Right ventricle myocardium superior (tissue), 1 donor: Measurements from ENCODE around the gene PIK3C3. TPM values are rescaled to one million over a fixed set of nuclear protein-coding genes. Genes with fewer than 3 reads are reported as not detected.
"Not testable (repeated sequence)": the region's sequence is repeated elsewhere in the genome, so short reads cannot be mapped to it uniquely, and the experiment has no call there.

Source experiments
- ATAC-seq: fragments of 200-7000 bp; cut with Tn5 transposase; one replicate; pipeline ENCODE4 v1.9.1; 2020; ENCODE audit warnings: mild to moderate bottlenecking; ENCODE audit not compliant: poor library complexity
- DNase-seq: peaks from one replicate; pipeline ENCODE4 v3.0.0-alpha.2; 2020
- intact Hi-C: fragments of 100-400 bp; cut with DNase I; formaldehyde crosslinking; loops from one replicate; pipeline ENCODE4 v1.11.2; 2022
- total RNA-seq: library from RNA; stranded (reverse); fragmentation: NEBNext Ultra II Directional; extraction: Animal tissue kit (Norgen Biotek cat#: 25700); gene quantifications from one replicate; pipeline ENCODE4 v1.2.1, GENCODE V29; 2021
- donor health status: DM: no; HTN: yes; CAD: no; lungs with severe emphysema.

PIK3C3 gene
- total RNA-seq, 1 donor from 2014 or later: 26.5 TPM

DNA sequence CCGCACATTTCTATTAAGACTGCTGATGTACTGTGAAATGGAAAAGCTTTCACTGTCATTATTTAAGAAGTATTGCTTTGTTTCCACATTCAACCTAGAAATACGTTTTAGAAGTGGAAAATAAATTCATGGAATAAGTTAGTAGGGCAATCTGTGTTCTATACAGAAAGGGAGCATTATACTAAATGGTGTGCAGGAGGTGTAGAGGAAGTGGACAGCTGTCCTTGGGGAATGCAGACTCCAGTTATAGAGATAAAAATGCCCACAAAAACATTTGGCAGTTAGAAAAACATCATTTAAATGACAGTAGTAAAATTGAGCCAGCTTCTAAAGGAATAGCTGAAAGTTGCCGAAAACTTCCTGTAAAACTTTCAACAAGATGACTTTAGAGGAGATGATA is 46.8 kb downstream of the PIK3C3 start:
- no peak for DNase-seq
- intact Hi-C loops: no loop called here
- ATAC-seq: no peak

- intact Hi-C loops: no loop called here
- ATAC-seq: no peak
- no peak for DNase-seq
Observed at GRCh38 chr18:42004653-42005052, 49.6 kb downstream of the PIK3C3 start.

GRCh38 chr18:42005782-42006181 is 50.7 kb downstream of the PIK3C3 start:
- DNase-seq: no peak
- intact Hi-C loops: no loop called here
- no peak for ATAC-seq

DNA sequence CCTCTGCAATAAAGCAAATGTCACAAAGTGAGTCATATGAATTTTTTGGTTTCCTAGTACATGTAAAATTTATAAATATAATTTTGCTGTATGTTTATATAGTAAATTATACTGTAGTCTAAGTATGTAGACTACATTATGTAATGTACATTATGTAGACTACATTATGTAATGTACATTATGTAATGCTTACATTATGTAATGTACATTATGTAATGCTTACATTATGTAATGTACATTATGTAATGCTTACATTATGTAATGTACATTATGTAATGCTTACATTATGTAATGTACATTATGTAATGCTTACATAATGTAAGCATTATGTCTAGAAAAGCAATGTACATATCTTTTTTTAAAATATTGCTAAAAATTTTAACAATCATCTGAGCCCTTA is 54.4 kb downstream of the PIK3C3 start:
- DNase-seq, intact Hi-C loops, ATAC-seq: not testable (repeated sequence)

DNA sequence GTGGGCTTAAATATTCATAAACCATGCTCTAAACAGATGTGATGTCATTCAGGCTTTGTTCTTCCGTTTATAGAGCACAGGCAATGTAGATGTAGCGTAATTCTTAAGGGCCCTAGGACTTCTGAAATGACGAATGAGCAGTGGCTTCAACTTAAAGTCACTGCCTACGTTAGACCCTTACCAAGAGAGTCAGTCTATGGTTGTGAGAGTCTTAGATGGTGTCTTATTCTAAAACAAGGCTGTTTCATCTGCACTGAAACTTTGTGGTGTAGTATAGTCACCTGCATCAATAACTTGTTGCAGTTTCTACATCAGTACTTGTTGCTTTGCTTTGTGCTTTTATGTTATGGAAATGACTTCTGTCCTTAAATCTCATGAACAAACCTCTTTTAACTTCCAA is 56.0 kb downstream of the PIK3C3 start:
- no peak for ATAC-seq
- intact Hi-C loops: no loop called here
- DNase-seq: no peak

DNA sequence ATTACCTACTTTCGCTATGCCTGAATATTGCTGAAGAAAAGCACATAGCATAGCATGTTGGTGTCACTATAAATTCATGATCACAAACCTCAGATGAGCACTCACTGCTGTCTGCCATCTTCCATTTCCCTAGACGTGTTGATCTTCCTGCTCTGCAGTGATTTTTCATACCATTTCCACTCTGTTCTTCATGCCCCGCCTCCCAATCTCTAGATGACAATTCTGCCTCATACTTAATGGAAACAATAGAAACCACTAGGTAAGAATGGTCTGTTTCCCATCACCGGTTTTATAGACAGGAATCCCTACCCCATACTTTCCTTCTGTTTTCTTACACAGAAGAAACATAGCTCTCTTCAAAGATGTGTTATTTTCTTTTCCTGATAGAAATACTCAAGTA is 63.8 kb downstream of the PIK3C3 start:
- ATAC-seq (no peak), DNase-seq (no peak)
- intact Hi-C loops: no loop called here

DNA sequence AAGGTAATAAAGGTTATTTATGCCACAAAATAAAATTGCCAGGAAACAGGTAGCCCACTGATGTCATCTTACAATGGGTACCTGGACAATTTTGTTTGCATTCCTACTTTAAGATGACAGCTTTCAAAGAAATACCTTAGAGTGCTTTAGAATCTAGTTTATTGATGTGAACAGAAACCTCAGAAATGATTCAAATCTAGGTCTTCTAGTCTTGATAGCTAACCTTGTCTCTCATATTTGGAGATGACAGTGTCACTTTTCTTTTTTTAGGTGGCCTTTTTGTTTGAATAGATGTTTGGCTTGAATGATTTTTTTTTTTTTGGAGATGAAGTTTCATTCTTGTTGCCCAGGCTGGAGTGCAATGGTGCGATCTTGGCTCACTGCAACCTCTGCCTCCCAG is 69.1 kb downstream of the PIK3C3 start:
- ATAC-seq (no peak), DNase-seq (no peak)
- intact Hi-C loops: no loop called here

- intact Hi-C loops: no loop called here
- ATAC-seq (no peak), DNase-seq (no peak)
Observed at GRCh38 chr18:42025491-42025890, 70.5 kb downstream of the PIK3C3 start.

- DNase-seq (no peak), ATAC-seq (no peak)
- intact Hi-C loops: no loop called here
Observed at GRCh38 chr18:42025974-42026625, 71.1 kb downstream of the PIK3C3 start.

DNA sequence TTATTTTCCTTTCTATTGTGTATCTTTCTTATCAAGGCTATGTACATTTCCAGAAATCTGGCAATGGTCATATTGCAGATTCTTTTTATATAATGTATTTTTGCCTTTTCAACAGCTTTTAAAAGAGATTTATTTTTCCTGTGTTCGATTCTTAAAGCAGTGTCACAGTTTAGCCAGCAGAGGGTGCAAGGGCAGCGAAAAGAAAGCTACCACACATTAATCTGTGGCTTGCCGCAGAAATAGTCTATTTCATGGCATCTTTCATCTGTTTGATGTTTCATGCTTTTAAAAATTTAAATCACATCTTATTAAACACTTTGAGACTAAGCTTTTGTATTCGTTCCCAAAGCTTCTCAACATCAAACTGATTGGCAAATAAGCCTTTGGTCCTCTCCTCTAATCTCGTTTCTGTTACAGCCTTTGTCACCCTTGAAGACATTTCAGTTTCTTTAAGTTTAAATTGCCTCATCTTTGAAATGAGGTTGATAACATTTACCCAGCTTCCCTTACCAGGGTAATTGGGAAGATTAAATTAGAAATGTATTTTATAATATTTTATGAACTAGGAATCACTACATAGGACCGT is 73.3 kb downstream of the PIK3C3 start:
- DNase-seq: no peak

GRCh38 chr18:42029092-42029491 is 74.1 kb downstream of the PIK3C3 start:
- DNase-seq (no peak), ATAC-seq (no peak)
- intact Hi-C loops: no loop called here

More for the DNA sequence above, 73.3 kb downstream of the PIK3C3 start:
- no peak for ATAC-seq
- intact Hi-C loops: no loop called here

DNA sequence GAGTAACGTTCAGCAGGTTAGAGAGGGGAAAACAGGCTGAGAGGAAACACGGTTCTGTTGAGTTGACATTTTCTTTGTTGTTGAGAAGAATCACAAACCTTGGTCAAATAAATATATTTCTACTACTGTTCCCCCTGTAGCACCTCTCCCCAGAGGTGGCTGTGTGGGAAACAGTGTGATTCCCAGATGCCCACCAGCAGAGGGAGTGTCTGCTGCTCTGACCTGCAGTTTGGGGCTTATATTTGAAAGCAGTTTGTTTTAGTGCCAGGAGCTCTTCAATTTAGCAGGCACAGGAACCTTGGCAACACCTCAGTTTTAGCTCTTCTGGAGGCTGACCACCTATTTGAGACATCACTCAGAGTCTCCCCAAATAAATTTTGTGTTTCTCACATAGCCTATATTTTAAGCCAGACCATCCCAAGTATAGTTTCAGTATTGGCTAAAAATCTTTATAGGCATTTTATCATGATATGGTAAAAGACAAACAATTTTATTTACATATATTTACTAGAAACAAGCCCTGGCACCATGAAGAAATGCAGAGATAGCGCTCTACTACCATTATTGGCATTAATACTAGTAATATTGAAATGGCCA is 75.7 kb downstream of the PIK3C3 start:
- ATAC-seq (no peak), DNase-seq (no peak)
- intact Hi-C loops: no loop called here

DNA sequence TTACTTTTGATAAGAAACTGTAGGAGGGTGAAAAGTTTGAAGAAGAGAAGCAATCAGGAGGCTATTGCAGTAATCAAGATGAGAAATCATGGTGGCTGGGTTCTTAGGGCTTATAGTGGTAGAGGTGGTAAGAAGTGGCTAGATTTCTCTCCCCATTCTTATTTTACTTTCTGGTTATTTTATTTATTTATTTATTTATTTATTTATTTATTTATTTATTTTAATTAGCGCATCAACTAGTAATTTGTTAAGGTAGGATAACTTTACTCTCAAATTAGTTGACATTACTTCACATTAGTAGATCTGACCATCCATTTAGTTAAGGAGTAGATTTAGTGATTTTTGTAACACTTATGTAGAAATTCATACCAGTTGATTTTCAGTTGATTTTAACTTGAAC is 77.4 kb downstream of the PIK3C3 start:
- intact Hi-C loops: no loop called here
- DNase-seq (no peak), ATAC-seq (no peak)

GRCh38 chr18:42033137-42033810 is 78.2 kb downstream of the PIK3C3 start:
- intact Hi-C loops: no loop called here
- DNase-seq: no peak
- no peak for ATAC-seq

- ATAC-seq (no peak), DNase-seq (no peak)
- intact Hi-C loops: no loop called here
Observed at GRCh38 chr18:42038936-42039335, 83.9 kb downstream of the PIK3C3 start.

DNA sequence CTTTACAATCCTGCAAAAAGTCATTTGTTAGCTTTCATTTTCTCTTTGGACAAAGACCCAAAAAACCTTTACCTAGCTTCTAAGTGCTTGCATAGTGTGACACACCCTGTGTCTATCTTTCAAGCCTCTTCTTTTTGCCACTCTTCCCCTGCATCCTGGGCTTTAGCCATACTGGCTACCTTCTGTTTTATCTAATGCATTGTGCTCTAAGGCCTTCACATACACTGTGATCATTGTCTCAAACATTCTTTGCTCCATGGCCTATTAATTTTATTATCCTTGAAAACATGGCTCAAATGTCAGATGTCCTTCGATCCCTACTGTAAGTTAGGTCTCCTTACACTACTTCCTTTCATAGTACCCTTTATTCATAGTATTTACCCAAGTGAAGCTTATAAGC is 84.4 kb downstream of the PIK3C3 start:
- DNase-seq (no peak), ATAC-seq (no peak)
- intact Hi-C loops: no loop called here

GRCh38 chr18:42041793-42042192 is 86.8 kb downstream of the PIK3C3 start:
- DNase-seq (no peak), ATAC-seq (no peak)
- intact Hi-C loops: no loop called here

DNA sequence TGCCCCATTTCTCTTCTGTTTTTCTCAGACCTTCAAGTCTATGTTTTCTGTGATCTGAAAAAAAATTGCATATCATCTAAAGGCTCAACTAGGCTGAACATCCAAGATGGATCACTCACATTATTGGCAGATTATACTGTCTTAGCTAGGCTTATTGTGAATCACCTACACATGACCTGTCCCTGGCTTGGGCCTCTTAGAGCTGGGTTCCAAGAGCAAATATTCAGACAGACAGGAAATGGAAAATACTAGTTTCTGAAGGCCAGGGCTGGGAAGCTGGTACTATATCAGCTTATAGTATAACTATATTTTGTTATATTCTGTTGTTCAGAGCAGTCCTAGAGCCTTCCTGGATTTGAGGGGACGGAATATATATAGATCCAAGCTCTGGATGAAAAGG is 90.3 kb downstream of the PIK3C3 start:
- intact Hi-C loops: no loop called here
- no peak for ATAC-seq

DNA sequence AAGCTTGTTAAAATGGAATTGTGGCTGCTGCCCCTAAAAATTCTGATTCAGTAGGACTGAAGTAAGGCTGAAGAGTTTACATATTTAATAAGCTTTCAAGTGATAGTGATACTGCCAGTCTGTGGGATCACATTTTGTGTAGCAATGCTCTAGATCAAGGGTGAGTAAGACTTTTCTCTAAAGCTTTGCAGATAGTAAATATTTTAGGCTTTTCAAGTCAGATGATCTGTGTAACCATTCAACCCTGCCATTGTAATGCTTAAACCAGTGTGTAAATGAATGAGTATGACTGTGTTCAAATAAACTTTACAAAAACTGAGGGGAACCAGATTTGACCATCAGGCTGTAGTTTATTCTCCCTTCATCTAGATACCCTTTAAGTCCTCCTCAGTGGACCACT is 92.7 kb downstream of the PIK3C3 start:
- no peak for DNase-seq
- intact Hi-C loops: no loop called here
- no peak for ATAC-seq

More for the DNA sequence above, 90.3 kb downstream of the PIK3C3 start:
- DNase-seq: no peak

- intact Hi-C loops: no loop called here
- no peak for DNase-seq
- no peak for ATAC-seq
Observed at GRCh38 chr18:42048158-42048557, 93.1 kb downstream of the PIK3C3 start.
